Hepatocyte (in vitro differentiated cells): ENCODE data around the gene ZMYM4. TPM values are rescaled to one million over a fixed set of nuclear protein-coding genes. Genes with fewer than 3 reads are reported as not detected.

ENCODE experiments used
- DNase-seq: peaks from one replicate; pipeline ENCODE4 v3.0.0-alpha.2; 2016; ENCODE audit warnings: low spot score
- H2AFZ ChIP-seq: fragments of 200-600 bp; sonication (generic); 2 replicates; pipeline ENCODE4 v1.6.0; 2016; ENCODE audit warnings: antibody characterized with exemption, mild to moderate bottlenecking
- H3K27ac ChIP-seq: fragments of 200-600 bp; sonication (generic); 2 replicates; pipeline ENCODE4 v1.5.1; 2016; ENCODE audit warnings: mild to moderate bottlenecking
- H3K27me3 ChIP-seq: fragments of 200-600 bp; sonication (generic); 2 replicates; pipeline ENCODE4 v1.6.1; 2016
- H3K36me3 ChIP-seq: fragments of 200-600 bp; sonication (generic); replicated peaks from 2 replicates; pipeline ENCODE4 v1.5.1; 2016; ENCODE audit warnings: low read depth; ENCODE audit not compliant: insufficient read depth
- H3K4me1 ChIP-seq: fragments of 200-600 bp; sonication (generic); 2 replicates; pipeline ENCODE4 v1.5.1; 2016; ENCODE audit warnings: mild to moderate bottlenecking, moderate library complexity; ENCODE audit not compliant: insufficient read depth
- H3K4me2 ChIP-seq: fragments of 200-600 bp; sonication (generic); 2 replicates; pipeline ENCODE4 v1.6.0; 2016
- H3K4me3 ChIP-seq: fragments of 200-600 bp; sonication (generic); 2 replicates; pipeline ENCODE4 v1.5.1; 2016; ENCODE audit warnings: mild to moderate bottlenecking
- H3K79me2 ChIP-seq: fragments of 200-600 bp; sonication (generic); 2 replicates; pipeline ENCODE4 v1.6.0; 2017; ENCODE audit warnings: mild to moderate bottlenecking
- H3K9me2 ChIP-seq: fragments of 200-600 bp; sonication (generic); replicated peaks from 2 replicates; pipeline ENCODE4 v1.6.0; 2017; ENCODE audit warnings: mild to moderate bottlenecking; ENCODE audit not compliant: insufficient read depth
- H3K9me3 ChIP-seq: fragments of 200-600 bp; sonication (generic); 2 replicates; pipeline ENCODE4 v1.5.1; 2016; ENCODE audit warnings: low read depth, mild to moderate bottlenecking
- H4K20me1 ChIP-seq: fragments of 200-600 bp; sonication (generic); 2 replicates; pipeline ENCODE4 v1.6.0; 2016; ENCODE audit warnings: mild to moderate bottlenecking; ENCODE audit not compliant: insufficient read depth, poor library complexity, severe bottlenecking
- CTCF ChIP-seq: fragments of 200-600 bp; sonication (generic); IDR thresholded peaks from 2 replicates; pipeline ENCODE4 v1.5.1; 2016; ENCODE audit warnings: antibody characterized with exemption, mild to moderate bottlenecking; ENCODE audit not compliant: poor library complexity
- EZH2 ChIP-seq: fragments of 200-600 bp; sonication (generic); IDR thresholded peaks from 2 replicates; pipeline ENCODE4 v1.6.1; 2016; ENCODE audit warnings: antibody characterized with exemption, mild to moderate bottlenecking, borderline replicate concordance
- EZH2phosphoT487 ChIP-seq: fragments of 200-600 bp; sonication (generic); IDR thresholded peaks from one replicate; pipeline ENCODE4 v1.6.1; 2018; ENCODE audit warnings: antibody characterized with exemption, mild to moderate bottlenecking, low read depth, moderate library complexity; ENCODE audit not compliant: unreplicated experiment, severe bottlenecking
- WGBS: methylation state at CpG from one replicate; pipeline ENCODE4 v1.1.6; 2016; ENCODE audit warnings: low lambda C conversion rate; ENCODE audit errors: missing lambda C conversion rate; 5-methylcytosine and 5-hydroxymethylcytosine counted together
- polyA plus RNA-seq: library from polyadenylated mRNA; unstranded; fragments of >200 nt; fragmentation: Nextera tagmentation; extraction: Ambion mirVana; gene quantifications from 2 replicates; pipeline ENCODE4 v1.2.1, GENCODE V29; 2016
- total RNA-seq: library from RNA; depleted of rRNA; stranded (reverse); fragments of >200 nt; gene quantifications from 2 replicates; pipeline ENCODE4 v1.2.3, GENCODE V29; 2014

The ZMYM4 gene
- total and polyA plus RNA-seq, 2 experiments from 2014 or later, result 17.6 to 43.4 TPM

GRCh38 chr1:35441926-35442579, 173.5 kb downstream of the ZMYM4 start:
- DNase-seq, result no peak
- Histone ChIP-seq H3K4me3 (no peak overlapping the region), H3K9me3 (no peaks in the 10 kb centered on the region), H3K79me2 (no peaks in the 10 kb centered on the region), H4K20me1 (no peaks in the 10 kb centered on the region), H3K36me3 (no peaks in the 10 kb centered on the region), H3K27ac (no peak overlapping the region), H3K9me2 (no peaks in the 10 kb centered on the region), H3K4me1 (no peaks in the 10 kb centered on the region), H3K4me2 (no peak overlapping the region), H2AFZ (no peak overlapping the region), H3K27me3 (no peaks in the 10 kb centered on the region)
- WGBS, result 93% methylated on average over 8 of the region's 8 CpGs
- no peak for TF ChIP-seq CTCF
- no peak for TF ChIP-seq EZH2
- no peak for TF ChIP-seq EZH2phosphoT487

GRCh38 chr1:35442734-35443133, 174.2 kb downstream of the ZMYM4 start:
- DNase-seq, result no peak

GRCh38 chr1:35443768-35444518, 175.4 kb downstream of the ZMYM4 start:
- DNase-seq, result no peak
- H3K9me2 ChIP-seq, result no peaks in the 10 kb centered on the region
- no peak overlapping the region for H2AFZ ChIP-seq
- no peaks in the 10 kb centered on the region for H3K36me3 ChIP-seq
- no peak overlapping the region for H3K4me2 ChIP-seq
- no peaks in the 10 kb centered on the region for H3K27me3 ChIP-seq
- H3K27ac ChIP-seq, result no peak overlapping the region
- no peak for TF ChIP-seq EZH2
- TF ChIP-seq EZH2phosphoT487, result no peak
- TF ChIP-seq CTCF, result peak; percentile 24
- no peak overlapping the region for H3K4me3 ChIP-seq
- no peaks in the 10 kb centered on the region for H3K79me2 ChIP-seq
- peaks cover 4% of the 10 kb centered on the region for H3K4me1 ChIP-seq
- no peaks in the 10 kb centered on the region for H3K9me3 ChIP-seq
- 81% methylated on average over 5 of the region's 5 CpGs for WGBS
- H4K20me1 ChIP-seq, result no peaks in the 10 kb centered on the region

More at GRCh38 chr1:35442734-35443133, 174.2 kb downstream of the ZMYM4 start:
- H2AFZ ChIP-seq, result no peak overlapping the region
- no peaks in the 10 kb centered on the region for H3K9me2 ChIP-seq
- no peak for TF ChIP-seq CTCF
- no peak for TF ChIP-seq EZH2
- TF ChIP-seq EZH2phosphoT487, result no peak
- no peaks in the 10 kb centered on the region for H3K27me3 ChIP-seq
- no peak overlapping the region for H3K4me2 ChIP-seq
- no peaks in the 10 kb centered on the region for H3K4me1 ChIP-seq
- H3K36me3 ChIP-seq, result no peaks in the 10 kb centered on the region
- H3K9me3 ChIP-seq, result no peaks in the 10 kb centered on the region
- H3K27ac ChIP-seq, result no peak overlapping the region
- H3K4me3 ChIP-seq, result no peak overlapping the region
- H3K79me2 ChIP-seq, result no peaks in the 10 kb centered on the region
- WGBS, result 97% methylated on average over 4 of the region's 4 CpGs
- H4K20me1 ChIP-seq, result no peaks in the 10 kb centered on the region

GRCh38 chr1:35444519-35444774, 175.9 kb downstream of the ZMYM4 start:
- no peaks in the 10 kb centered on the region for H3K36me3 ChIP-seq
- H3K9me3 ChIP-seq, result no peaks in the 10 kb centered on the region
- H3K4me2 ChIP-seq, result no peak overlapping the region
- DNase-seq, result no peak
- no peak overlapping the region for H2AFZ ChIP-seq
- H3K79me2 ChIP-seq, result no peaks in the 10 kb centered on the region
- H3K4me3 ChIP-seq, result no peak overlapping the region
- no peaks in the 10 kb centered on the region for H3K9me2 ChIP-seq
- TF ChIP-seq CTCF (no peak), EZH2phosphoT487 (no peak), EZH2 (no peak)
- H4K20me1 ChIP-seq, result no peaks in the 10 kb centered on the region
- H3K27ac ChIP-seq, result no peak overlapping the region
- H3K4me1 ChIP-seq, result peaks cover 7% of the 10 kb centered on the region
- no peaks in the 10 kb centered on the region for H3K27me3 ChIP-seq
